ENCODE data around the gene SH3BP1. TPM values are rescaled to one million over a fixed set of nuclear protein-coding genes. Genes with fewer than 3 reads are reported as not detected.

The SH3BP1 gene
- polyA plus RNA-seq, 3 donors, result 20.0 to 214 (median 20.0) TPM

DNA sequence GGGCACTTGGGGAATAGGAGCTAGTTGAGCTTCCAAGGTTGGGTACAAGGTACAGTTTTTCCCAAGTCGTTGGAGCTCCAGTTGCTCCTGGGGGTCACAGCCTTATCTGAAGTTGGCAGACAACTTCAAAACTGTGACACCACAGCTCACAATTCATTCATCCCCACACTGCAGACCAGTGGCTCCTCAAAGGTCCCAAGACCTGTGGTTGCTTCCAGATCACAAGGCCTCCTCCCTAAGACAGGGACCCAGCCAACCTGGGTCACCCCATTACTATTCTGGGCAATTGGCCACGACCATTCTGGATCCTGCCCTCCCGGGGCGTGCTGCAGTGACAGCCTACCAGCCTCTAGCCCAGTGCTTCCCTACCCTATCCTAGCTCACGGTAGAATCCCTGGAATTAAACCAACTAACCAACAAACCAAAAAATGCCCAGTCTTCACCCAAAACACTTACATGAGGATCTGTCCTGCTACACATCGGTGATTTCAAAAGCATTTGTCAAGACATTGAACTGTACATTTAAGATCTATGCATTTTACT, 18.2 kb downstream of the SH3BP1 start:
- 15% methylated on average over 4 of the region's 6 CpGs for WGBS (ENCODE audit: insufficient coverage)
- H2AFZ ChIP-seq (ENCODE audit: insufficient read depth, low read depth, low read length, poor library complexity, severe bottlenecking), result peak overlapping the region; percentile 75

More for the DNA sequence above, 18.2 kb downstream of the SH3BP1 start:
- Histone ChIP-seq H3K36me3 (replicated peaks in 1 of 2; ENCODE audit: control insufficient read depth in 1 of 2, insufficient read depth in 2 of 2, low read length in 2 of 2) (peaks cover 21 to 31% of the 10 kb centered on the region in 2 donors), H3K9me3 (replicated peaks in 1 of 2; ENCODE audit: control insufficient read depth in 1 of 2, insufficient read depth in 1 of 2, low read length in 2 of 2) (no peaks in the 10 kb centered on the region), H4K20me1 (ENCODE audit: insufficient read depth, low read length) (peaks cover 65% of the 10 kb centered on the region), H3K9ac (ENCODE audit: insufficient read depth, low read length, poor library complexity, severe bottlenecking) (no peak overlapping the region), H3K27me3 (ENCODE audit: control insufficient read depth in 2 of 2, insufficient read depth in 2 of 2, low read length in 2 of 2) (no peaks in the 10 kb centered on the region), H3K27ac (ENCODE audit: low read depth in 1 of 2, low read length in 2 of 2) (peak overlapping the region; percentile 47 to 76), H3K4me3 (replicated peaks in 1 of 3; ENCODE audit: low read depth in 2 of 3, low read length in 3 of 3) (peak overlapping the region; percentile 6 to 70 (median 8)), H3K4me1 (ENCODE audit: control insufficient read depth in 1 of 2, insufficient read depth in 2 of 2, low read length in 2 of 2) (peaks cover 42 to 51% of the 10 kb centered on the region in 2 donors), H3K79me2 (ENCODE audit: insufficient read depth, low read length) (peaks cover 35% of the 10 kb centered on the region), H3K4me2 (replicated peaks; ENCODE audit: extremely low read depth, low read length, poor library complexity, severe bottlenecking) (peak overlapping the region; percentile 93)
- H3K36me3 Mint-ChIP-seq, result peaks cover 22 to 28% of the 10 kb centered on the region in 2 donors
- no peak for DNase-seq
- peaks cover 0 to 2% (median 0%) of the 10 kb centered on the region in 7 donors for H3K9me3 Mint-ChIP-seq
- H3K4me3 Mint-ChIP-seq, result peak overlapping the region; percentile 82 to 88
- H3K4me1 Mint-ChIP-seq, result peaks cover 44% of the 10 kb centered on the region
- peaks cover 0 to 4% (median 0%) of the 10 kb centered on the region in 3 donors for H3K27me3 Mint-ChIP-seq (ENCODE audit: low read depth in 3 of 3)
- intact Hi-C loops (cut with micrococcal nuclease), result loop anchor here in 1 of 2 donors (2.0 kb wide), 1 partner anchor 19 kb away; no protein-coding TSS in a partner anchor
- peak overlapping the region; percentile 77 to 96 (median 95) for H3K27ac Mint-ChIP-seq
- TF ChIP-seq, protein P1, sequence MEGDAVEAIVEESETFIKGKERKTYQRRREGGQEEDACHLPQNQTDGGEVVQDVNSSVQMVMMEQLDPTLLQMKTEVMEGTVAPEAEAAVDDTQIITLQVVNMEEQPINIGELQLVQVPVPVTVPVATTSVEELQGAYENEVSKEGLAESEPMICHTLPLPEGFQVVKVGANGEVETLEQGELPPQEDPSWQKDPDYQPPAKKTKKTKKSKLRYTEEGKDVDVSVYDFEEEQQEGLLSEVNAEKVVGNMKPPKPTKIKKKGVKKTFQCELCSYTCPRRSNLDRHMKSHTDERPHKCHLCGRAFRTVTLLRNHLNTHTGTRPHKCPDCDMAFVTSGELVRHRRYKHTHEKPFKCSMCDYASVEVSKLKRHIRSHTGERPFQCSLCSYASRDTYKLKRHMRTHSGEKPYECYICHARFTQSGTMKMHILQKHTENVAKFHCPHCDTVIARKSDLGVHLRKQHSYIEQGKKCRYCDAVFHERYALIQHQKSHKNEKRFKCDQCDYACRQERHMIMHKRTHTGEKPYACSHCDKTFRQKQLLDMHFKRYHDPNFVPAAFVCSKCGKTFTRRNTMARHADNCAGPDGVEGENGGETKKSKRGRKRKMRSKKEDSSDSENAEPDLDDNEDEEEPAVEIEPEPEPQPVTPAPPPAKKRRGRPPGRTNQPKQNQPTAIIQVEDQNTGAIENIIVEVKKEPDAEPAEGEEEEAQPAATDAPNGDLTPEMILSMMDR (IDR thresholded peaks at IDR 0.05), result no peak

All from CD14-positive monocyte (primary cell).